GM12875 (cell line): Measurements from ENCODE around the gene NCOA3.

Experiments used
- H3K4me3 ChIP-seq: one replicate; pipeline ENCODE4 v1.5.1; 2011; ENCODE audit warnings: low read depth, low read length, control low read depth
- TF ChIP-seq, protein P1 (sequence below): IDR thresholded peaks from 2 replicates; pipeline ENCODE4 v1.5.1; 2011; ENCODE audit warnings: low read depth, mild to moderate bottlenecking, control low read depth, inconsistent platforms, low read length, moderate library complexity, borderline replicate concordance; ENCODE audit not compliant: insufficient read depth

The NCOA3 gene

GRCh38 chr20:47606414-47606982 is 104.8 kb downstream of the NCOA3 start:
- H3K4me3 ChIP-seq: no peak overlapping the region
- TF ChIP-seq, protein P1, sequence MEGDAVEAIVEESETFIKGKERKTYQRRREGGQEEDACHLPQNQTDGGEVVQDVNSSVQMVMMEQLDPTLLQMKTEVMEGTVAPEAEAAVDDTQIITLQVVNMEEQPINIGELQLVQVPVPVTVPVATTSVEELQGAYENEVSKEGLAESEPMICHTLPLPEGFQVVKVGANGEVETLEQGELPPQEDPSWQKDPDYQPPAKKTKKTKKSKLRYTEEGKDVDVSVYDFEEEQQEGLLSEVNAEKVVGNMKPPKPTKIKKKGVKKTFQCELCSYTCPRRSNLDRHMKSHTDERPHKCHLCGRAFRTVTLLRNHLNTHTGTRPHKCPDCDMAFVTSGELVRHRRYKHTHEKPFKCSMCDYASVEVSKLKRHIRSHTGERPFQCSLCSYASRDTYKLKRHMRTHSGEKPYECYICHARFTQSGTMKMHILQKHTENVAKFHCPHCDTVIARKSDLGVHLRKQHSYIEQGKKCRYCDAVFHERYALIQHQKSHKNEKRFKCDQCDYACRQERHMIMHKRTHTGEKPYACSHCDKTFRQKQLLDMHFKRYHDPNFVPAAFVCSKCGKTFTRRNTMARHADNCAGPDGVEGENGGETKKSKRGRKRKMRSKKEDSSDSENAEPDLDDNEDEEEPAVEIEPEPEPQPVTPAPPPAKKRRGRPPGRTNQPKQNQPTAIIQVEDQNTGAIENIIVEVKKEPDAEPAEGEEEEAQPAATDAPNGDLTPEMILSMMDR: no peak

DNA sequence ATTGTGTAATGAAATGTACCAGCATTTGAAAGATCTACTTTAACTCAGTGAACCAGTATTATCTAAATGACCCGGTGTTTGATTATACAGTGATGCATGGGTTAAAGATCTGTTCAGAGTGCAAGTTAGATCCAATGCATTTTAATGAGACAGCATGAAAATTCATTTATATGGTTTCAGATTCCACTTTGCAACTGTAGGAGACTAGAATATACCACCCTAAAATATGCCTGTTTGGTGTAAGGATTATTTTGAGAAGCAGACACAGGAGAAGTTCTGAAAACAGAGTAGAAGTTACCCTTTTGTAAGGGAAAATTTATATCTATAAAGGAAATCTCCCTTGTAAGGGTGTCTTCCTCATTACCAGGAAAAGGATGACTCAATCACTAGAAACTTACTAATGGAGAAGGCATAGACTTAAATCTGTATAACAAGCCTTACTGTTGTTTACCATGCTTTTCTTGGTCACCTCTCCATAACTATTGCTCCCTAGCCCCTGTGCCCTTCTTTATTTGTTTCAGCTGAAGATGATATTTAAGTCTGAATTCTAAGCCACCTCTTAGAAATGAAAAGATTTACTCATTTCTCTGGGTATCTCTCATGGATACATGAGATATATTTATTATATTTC is 105.4 kb downstream of the NCOA3 start:
- TF ChIP-seq, protein P1: no peak
- H3K4me3 ChIP-seq: no peak overlapping the region

GRCh38 chr20:47609001-47609400 is 107.3 kb downstream of the NCOA3 start:
- TF ChIP-seq, protein P1: no peak
- H3K4me3 ChIP-seq: no peak overlapping the region

DNA sequence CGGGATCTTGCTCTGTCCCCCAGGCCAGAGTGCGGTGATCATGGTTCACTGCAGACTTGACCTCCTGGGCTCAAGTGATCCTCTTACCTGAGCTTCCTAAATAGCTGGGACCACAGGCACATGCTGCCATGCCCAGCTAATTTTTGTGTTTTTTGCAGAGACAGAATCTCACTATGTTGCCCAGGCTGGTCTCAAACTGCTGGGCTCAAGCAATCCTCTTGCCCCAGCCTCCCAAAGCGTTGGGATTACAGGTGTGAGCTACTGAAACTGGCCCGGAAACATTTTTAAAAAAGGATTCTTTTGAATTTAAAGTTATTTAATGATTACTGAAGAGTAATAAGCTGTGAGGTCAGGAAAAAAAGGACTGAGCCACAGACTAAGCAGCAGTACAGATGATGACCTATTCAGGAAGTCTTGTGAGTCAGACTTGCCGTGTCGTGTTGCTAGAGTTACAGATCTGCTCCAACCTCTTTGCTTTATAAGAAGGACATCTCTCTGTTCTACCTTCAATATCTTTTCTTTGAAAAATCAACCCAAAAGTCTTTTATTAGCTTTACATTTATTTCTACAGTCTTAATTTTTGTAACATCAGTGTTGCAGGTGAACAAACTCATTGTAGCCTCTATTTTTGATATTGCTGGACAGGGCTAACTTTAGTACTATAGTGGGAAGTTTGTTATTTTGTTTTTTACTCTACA is 108.7 kb downstream of the NCOA3 start:
- TF ChIP-seq, protein P1: no peak
- H3K4me3 ChIP-seq: no peak overlapping the region

GRCh38 chr20:47610945-47611250 is 109.2 kb downstream of the NCOA3 start:
- TF ChIP-seq, protein P1: no peak
- H3K4me3 ChIP-seq: no peak overlapping the region

GRCh38 chr20:47611785-47612184 is 110.1 kb downstream of the NCOA3 start:
- TF ChIP-seq, protein P1: no peak
- H3K4me3 ChIP-seq: no peak overlapping the region

GRCh38 chr20:47612670-47613069 is 111.0 kb downstream of the NCOA3 start:
- TF ChIP-seq, protein P1: no peak
- no peak overlapping the region for H3K4me3 ChIP-seq
